DMS53 treated with DMSO at 0.1 percent for 48 hours (cell line): Measurements from ENCODE around the gene KCNK18.

Experiments used
- DNase-seq: peaks from one replicate; lab custom pipeline; 2025; ENCODE audit not compliant: unreplicated experiment; lab: John Stamatoyannopoulos, UW

Gene KCNK18

GRCh38 chr10:117249493-117250093 lies 52.3 kb downstream of the KCNK18 start:
- no peak for DNase-seq

GRCh38 chr10:117250411-117250810 lies 53.1 kb downstream of the KCNK18 start:
- no peak for DNase-seq

GRCh38 chr10:117253908-117254307 lies 56.6 kb downstream of the KCNK18 start:
- DNase-seq = no peak

- DNase-seq = no peak
Measured at GRCh38 chr10:117254338-117254737, 57.0 kb downstream of the KCNK18 start.

GRCh38 chr10:117254774-117255735 lies 57.8 kb downstream of the KCNK18 start:
- DNase-seq = no peak

GRCh38 chr10:117255835-117256460 lies 58.7 kb downstream of the KCNK18 start:
- DNase-seq = no peak

GRCh38 chr10:117256910-117257309 lies 59.6 kb downstream of the KCNK18 start:
- no peak for DNase-seq

- DNase-seq = no peak
Measured at GRCh38 chr10:117257721-117258120, 60.4 kb downstream of the KCNK18 start.

GRCh38 chr10:117259279-117259678 lies 62.0 kb downstream of the KCNK18 start:
- no peak for DNase-seq
